Glomerular visceral epithelial cell (primary cell): ENCODE data around the gene ANKRD44.
A peak's percentile ranks its signal among the peaks of the same experiment; 100 is the strongest.
"Not testable (repeated sequence)": the region's sequence is repeated elsewhere in the genome, so short reads cannot be mapped to it uniquely, and the experiment has no call there.

Experiments used
- DNase-seq: peaks from one replicate; pipeline ENCODE4 v3.0.0-alpha.2; 2016; ENCODE audit errors: extremely low spot score

ANKRD44 gene

DNA sequence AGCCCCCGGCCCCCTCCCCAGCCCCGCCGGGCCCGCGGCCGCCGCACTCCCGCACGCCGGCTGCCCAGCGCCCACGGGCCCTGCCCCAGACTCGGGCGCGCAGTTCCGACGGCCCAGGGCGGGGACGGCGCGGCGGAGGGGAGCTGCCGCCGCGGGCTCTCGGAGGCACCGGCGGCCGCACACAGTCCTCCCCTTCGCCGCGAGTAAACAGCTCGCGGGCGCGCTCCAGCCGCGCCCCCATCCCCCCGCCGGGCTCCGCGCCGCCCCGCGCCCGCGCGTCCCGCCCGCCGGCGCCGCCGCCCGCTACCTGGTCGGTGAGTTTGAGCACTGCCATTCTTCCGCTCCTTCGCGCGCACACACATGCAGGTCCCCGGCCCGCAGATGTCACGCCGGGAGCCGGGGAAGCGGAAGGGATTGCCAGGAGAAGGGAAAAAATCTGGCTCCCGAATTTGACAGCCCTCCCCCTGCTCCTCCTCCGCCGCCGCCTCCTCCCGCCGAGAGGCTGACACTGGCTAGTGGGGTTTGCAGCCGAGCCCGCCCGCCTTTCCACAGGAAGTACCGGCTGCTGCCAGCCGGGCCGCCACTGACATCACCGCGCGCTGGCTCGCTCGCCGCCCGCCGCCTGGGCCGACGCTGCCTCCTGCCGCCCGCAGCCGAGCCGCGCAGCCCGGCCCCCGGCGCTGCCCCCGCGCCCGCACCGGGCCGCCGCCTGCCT, at the start of gene ANKRD44:
ANKRD44 (minus strand) TSS at position 510 of the 715 bp plus-strand sequence; CDS start at position 334, 176 bp downstream.
- peak; percentile 92 for DNase-seq

DNA sequence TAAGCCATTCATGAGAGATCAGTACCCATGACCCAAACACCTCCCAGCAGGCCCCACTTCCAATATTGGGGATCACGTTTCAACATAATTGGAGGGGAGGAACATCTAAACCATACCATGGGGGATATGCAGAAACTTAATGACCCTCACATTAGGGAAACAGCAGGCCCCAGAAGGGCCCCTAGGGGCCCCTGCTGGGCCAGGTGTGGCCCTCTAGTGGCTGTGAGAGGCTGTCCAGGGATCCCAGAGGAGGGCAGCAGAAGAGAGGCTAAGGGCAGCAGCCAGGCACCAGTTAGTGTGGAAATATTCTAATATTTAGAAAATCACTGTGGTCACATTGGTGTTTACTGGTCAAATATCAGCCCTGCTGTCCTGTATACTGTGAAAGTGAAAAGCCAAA, 49.3 kb upstream of the ANKRD44 start:
- DNase-seq = no peak

DNA sequence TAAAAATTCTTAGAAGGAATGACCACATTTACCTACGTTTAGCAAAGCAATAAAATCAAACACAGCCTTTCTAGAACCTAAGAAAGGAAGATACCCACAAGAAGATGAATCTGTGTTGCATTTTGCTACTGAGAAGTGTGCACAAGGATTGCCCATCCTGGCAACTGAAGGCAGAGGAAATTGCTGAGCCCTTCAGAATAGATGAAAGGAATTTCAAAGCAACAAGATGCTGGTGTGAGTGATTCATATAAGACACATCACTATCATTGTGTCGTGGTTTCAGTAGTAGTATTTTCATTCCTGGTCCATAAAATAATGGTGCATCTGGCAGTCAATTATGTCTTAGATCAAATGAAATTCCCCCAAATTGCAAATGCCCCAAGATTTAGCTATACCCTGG, 48.4 kb upstream of the ANKRD44 start:
- DNase-seq = no peak

DNA sequence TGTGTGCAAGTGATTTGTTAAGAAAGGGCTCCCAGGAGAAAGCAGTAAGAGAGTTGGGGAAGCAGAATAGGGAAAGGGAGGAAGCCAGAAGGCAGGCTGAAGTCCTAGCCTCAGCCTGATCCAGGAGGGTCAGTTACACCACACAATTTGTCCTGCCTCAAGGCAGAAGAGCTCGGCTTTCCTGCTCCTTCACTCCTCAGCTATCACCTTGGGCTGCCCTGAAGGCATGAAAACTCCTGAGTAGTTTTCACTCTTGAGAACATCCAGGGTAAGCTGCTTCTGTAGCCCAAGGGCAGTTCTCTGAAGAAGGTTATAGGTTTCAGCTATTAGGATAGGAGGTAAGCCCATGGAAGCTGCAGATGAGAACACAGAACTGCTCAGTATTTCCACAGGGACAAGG, 47.4 kb upstream of the ANKRD44 start:
- DNase-seq = no peak

DNA sequence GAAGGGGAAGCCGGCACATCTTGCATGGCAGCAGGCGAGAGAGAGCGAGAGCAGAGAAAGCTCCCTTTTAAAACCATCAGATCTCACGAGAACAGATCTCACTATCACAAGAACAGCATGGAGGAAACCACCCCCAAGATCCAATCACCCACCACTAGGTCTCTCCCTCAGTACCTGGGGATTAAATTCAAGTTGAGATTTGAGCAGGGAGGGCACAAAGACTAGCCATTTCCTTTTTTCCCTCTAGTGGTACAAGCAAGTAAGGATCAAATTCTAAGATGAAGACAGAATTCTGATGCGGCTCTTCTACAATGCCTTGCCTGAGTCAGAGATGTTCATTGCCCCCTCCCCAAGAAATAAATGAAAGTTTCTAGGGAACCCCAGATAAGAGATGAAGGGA, 45.6 kb upstream of the ANKRD44 start:
- no peak for DNase-seq

DNA sequence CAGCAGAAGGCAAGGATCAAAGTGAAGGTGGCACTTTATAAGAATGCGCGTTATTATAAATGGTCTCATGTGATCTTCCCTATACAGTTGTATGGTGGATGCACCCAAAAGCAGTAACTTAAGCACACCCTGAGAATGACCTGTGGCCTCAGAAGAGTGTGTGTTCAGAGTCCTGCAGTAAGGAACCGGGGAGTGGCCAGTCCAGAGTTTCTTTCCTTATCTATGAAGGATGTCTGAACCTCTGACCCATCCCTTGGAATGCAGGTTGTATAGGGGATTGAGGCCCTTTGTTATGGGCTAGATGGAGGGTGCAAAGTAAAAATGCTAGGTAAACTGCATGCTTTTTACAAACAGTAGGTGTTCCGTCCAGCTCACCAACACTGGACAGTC, 43.6 kb upstream of the ANKRD44 start:
- no peak for DNase-seq

DNA sequence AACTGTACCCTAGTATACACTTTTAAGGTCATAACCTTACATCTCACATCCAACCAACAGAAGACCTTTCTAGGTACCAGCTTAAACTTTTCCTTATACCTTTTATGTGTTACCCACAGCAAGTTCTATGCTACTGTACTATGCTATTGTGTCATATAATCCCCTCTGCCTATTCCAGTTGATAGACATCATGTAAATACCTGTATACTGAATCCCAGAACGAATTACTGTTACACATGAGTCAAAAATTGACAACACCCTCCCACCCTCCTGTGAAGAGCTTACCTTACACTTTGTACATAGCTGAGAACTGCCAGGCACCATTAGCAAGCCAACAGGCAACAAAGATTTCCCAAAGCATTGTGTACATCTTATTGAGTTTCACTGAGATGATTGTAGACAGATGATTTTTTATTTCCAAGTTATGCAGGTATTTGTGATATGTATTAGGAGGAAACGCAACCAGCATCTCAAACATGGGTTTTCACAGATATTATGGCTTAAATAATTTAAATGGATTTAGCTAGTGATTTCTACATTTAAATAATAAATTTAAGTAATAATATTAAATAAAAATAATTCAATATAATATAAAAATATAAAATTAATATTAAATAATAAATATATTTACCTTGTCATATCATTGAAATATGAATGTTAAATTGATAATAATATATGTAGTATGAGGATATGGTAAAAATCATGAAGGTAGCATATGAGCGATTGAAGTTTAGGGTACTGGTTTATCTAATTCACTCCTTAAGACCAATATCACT, 43.0 kb upstream of the ANKRD44 start:
- no peak for DNase-seq

DNA sequence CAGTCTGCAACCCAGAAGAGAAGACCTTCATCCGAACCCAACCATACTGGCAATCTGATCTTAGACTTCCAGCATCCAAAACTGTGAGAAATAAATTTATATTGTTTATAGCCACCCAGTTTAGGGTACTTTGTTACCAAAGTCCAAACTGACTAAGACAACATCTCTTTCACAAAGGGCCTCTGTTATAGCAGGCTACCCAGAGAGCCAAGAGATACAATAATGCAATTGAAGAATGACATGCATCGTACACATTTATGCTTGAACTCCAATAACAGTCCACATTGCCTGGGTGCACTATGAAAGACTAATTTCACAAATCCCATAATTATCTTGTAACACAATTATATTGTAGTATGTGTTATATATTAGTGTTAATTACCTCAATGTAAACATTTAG, 39.1 kb upstream of the ANKRD44 start:
- DNase-seq = no peak

DNA sequence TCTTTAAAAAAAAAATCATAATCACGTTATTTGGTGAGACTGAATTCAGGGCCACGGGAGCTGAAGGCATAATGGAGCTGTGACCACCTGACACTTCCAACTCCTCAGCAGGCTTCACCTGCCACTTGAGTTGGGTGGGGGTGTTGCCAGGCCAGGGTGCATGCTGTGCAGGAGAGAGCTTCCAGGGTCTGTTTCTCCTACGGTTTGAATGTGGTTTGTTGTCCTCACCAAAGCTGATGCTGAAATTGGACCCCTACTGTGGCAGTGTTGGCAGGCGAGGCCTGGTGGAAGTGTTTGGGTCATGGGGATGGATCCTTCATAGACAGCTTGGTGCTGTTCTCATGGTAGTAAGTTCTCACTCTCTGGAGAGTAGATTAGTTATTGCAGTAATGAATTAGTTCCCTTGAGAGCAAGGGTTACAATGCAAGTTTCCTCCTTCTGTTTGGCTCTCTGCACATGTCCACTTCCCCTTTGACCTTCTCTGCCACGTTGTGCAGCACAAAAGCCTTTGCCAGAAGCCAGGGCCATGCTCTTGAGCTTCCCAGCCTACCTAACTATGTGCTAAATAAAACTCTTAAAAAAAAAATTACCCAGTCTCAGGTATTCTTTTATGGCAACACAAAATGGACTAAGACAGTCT, 38.3 kb upstream of the ANKRD44 start:
- DNase-seq = no peak

DNA sequence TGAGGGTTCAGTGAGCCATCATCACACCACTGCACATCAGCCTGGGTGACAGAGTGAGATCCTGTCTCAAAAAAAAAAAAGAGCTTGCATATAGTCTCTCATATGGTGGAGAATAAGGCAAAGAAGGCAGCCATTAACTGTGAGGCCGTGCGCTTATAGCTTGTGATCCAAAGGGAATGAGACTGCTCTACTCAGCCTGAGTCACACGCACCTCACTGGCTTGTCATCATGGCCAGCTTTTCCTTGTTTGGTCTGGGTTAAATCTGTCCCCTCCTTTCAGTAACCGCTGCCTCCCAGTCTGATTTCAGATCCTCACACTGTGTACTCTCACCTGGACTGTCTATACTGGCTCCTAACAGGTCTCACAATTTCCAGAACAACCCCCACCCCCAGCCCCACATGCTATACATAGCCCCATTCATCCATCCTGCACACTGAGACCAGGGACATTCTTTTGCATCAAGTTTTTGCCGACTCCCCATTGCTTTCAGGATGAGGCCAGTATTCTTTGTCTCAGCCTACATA, 35.3 kb upstream of the ANKRD44 start:
- DNase-seq = no peak

DNA sequence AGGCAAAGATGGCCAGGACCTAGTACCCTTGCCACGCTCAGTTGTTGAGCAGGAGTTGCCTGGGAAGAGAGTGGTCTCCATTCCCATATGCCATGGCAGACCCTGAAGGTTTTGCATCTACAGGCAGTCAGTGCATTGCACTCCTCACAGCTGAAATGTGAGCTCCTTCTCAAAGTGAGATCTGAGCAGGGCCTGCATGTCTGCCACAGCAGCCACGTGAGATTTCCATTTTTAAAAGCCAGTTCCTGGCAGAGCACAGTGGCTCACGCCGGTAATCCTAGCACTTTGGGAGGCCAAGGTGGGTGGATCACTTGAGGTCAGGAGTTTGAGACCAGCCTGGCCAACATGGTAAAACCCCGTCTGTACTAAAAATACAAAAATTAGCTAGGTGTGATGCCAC, 33.4 kb upstream of the ANKRD44 start:
- DNase-seq = not testable (repeated sequence)

DNA sequence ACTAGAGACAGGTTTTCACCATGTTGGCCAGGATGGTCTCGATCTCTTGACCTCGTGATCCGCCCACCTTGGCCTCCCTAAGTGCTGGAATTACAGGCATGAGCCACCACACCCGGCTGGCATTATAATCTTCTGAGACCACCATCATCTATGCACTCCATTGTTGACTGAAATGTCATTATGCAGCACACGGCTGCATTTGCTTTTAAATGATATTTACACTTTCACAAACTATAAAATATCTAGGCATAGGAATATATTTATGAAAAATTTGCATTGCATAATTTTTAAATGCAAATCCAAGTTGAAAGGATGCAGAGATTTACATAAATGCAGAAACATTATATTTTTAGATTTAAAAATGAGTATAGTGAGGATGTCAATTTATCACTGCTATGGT, 30.0 kb upstream of the ANKRD44 start:
- DNase-seq = no peak

DNA sequence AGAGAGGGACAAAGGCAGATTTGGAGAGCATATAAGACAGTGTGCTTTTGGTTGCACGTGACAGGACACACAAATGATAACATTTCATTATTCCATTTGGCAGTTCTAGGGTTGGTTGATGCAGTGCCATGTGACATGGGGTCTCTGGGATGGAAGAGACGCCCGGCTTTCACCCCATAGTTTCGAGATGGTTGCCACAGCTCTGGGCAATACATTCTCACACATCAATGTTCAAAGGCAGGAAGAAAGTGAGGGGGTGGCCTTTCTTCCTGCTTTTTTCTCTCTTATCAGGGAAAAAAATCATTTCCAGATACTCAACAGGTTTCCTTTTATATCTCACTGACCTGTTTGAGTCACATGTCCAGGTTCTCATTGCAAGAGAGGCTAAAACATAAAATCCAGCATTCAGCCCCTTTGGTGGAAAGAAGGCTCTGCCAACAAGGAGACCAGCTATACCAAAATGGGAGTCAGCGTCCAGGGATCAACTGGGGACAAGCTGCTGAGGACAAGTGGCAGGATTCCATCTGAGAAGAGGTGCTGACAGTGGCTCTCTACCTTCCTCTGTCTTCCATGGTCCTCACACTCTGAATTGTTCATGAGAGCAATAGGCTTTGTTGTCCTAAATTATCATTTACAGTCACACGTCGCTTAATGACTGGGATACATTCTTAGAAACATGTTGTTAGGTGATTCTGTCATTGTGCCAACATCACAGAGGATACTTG, 29.1 kb upstream of the ANKRD44 start:
- DNase-seq = no peak

DNA sequence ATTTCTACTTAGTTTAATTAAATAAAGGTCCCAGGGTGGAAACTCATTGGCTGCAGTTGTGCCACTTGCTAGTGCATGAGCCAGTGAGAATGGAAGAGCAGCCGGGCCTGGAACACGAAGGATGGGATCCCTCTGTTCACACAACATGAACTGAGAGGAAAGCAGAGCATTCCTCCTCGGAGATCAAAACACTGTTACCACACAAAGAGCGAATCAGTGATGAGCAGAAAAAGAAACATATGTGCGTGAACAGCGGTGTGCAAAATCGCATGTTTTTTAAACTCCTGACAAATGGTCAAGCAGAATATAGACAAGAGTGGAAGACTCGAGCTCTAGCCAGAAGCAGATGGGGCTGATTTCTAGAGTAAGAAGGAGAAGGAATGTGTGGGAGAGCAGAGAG, 28.4 kb upstream of the ANKRD44 start:
- no peak for DNase-seq

DNA sequence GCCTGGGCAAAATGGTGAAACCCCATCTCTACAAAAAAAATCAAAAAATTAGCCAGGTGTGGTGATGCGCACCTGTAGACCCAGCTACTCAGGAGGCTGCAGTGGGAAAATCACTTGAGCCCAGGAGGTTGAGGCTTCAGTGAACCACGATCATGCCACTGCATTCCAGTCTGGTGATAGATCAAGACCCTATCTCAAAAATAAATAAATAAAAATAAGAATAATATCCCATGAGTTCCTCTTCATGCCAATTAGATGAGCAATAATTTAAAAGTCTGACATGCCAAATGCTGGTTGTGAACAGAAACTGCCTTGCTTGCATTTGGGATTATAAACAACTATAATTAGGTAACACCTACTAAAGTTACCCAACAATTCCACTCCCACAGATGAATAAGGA, 22.1 kb upstream of the ANKRD44 start:
- DNase-seq = no peak

DNA sequence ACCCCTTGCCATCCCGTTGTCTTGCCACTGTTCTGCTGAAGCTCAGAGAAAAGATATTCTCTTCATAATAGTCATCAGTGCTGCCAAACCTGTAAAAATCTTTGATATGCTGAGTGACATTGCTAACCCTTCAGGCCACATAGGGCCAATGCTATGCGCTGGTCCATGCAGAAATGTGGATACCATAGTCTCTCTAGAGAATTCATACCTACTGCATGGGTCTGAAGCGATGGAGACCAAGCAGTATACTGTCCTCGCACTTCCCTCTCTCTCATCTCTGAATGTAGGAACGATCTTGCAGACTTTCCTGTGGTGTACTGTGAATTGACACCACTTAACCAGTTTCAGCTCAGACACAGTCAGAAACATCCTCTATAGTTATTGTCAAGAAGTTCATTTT, 17.9 kb upstream of the ANKRD44 start:
- DNase-seq = no peak

DNA sequence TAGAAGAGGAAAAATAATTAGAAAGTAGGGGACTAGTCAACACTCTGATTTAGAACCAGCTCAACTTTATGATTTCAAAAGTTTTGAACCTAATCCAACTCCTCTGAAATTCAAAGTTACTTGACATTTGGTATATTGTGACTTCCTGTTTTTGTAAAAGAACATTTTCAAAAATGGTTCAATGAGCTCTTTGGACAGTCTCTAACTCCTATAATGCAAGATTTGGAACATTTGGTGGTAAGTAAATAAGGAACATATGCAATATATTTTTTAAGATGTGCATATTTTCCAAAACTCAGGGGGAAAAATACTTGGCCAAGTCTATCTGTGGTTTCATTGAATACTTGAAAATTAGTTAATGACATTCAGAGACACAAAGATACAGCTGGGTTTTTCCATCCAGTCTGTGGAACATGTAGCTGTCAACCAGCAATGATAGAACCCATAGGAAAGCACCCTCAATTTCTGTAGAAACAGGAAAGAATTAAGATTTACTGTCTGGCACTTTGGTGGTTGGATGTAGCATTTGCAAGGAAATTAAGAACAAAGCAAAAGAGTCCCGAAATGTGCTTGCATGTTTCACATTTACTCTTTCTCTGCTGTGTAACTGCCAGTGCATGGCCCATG, 17.0 kb upstream of the ANKRD44 start:
- DNase-seq = no peak

DNA sequence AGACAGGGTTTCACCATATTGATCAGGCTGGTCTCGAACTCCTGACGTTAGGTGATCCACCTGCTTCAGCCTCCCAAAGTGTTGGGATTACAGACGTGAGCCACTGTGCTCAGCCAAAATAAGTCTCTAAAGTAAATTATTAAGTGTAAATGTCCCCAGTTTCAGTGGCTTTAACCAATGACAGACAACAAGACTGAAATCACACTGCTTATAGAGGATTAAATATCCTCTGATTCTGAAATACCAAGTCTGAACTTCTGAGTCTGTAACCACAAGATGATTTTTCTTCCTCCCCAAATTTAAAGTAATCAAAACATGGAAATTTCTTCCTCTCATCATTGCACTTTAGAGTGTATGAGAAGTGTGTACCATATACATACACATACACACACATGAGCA, 16.5 kb upstream of the ANKRD44 start:
- DNase-seq = no peak

DNA sequence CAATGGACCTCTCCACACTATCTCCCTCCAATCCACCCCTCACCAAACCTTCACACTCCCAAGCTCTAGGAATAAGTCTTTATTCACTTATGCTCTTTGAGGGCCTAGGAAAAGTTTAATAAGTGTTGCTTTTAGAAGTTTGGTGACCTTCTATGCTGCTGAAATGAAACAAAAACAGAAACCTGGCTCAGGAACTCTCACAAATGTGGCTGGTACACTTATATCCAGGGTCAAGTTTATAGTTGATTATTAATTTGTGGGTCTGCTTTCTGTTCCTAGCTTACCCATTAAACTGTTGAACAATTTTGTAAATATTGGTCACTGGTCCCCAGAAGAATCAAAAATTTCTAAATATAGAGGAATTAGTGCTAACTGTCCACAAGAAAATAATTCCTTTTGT, 14.2 kb upstream of the ANKRD44 start:
- no peak for DNase-seq

DNA sequence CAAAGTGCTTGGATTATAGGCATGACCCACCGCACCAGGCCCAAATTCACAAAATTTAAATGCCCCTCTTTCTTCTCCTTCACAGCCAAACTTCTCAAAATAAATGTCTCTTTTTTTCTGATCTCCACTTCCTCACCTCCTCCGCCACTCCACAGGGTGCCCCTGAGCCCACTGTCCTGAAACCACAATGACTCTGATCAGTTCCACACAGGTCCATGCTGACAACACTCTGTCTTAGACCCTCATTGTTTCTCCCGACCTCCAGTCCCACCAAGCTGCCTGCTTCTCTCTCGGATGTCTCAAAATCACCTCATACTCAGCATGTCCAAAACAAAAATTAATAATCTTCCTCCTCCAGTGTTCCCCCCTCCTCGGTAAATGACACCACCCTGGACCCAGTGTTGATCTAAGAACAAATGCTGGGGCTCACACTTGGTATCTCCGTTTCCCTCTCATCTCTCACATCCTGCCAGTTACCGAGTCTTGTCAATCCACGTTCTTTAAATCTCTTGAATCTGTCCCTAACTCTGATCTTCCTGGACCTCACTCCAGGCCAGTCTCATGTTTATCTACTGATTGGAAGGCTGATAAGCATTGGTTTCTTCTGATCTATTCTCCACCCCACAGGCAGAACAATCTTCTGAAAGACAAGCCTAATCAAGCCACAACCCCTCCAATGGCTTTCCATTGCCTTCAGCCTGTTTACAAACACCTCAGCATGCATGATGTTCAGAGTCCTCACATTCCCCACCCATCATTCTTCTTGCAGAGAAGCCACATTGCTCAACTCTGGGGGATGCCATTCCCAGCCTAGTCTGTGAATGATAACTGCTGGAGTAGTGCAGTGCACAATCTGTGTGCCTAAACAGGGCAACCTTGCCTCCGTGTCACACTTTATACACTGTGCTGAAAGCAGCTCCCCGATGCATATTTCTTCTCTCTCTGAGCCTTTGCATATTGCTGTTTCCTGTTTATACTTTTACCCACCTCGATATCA, 12.4 kb upstream of the ANKRD44 start:
- no peak for DNase-seq
